HepG2 (cell line): ENCODE results near the gene BIRC6. TPM values are rescaled to one million over a fixed set of nuclear protein-coding genes. Genes with fewer than 3 reads are reported as not detected.

ENCODE experiments used
- ATAC-seq: fragments of 200-7000 bp; cut with Tn5 transposase; 3 replicates; pipeline ENCODE4 v1.9.1; 2020; ENCODE audit warnings: mild to moderate bottlenecking, moderate library complexity
- BruUV-seq: library from RNA; stranded (reverse); fragments of 400-500 nt; replicated peaks from 2 replicates; lab custom pipeline; 2021; lab: Mats Ljungman, UMichigan
- CTCF ChIA-PET: fragments of 300-600 bp; formaldehyde crosslinking; extraction: SDS; loops from one replicate; lab custom pipeline; 2021; ENCODE audit warnings: low total read pairs, inconsistent platforms, low intra/inter-chr PET ratio; lab: Yijun Ruan, JAX
- POLR2A ChIA-PET: fragments of 350-600 bp; sonication (Branson Sonifier 250); formaldehyde crosslinking; loops from one replicate; lab custom pipeline; 2020; ENCODE audit warnings: antibody characterized with exemption, inconsistent platforms; lab: Yijun Ruan, JAX
- DNase-seq: peaks from one replicate; pipeline ENCODE4 v3.0.0-alpha.2; 2015; ENCODE audit warnings: low spot score
- FAIRE-seq: peaks from 3 replicates; lab custom pipeline; 2011; peaks lifted over from hg19 to GRCh38; lab: Jason Lieb, UNC
- H2AFZ ChIP-seq: one replicate; pipeline ENCODE4 v1.6.1; 2011; ENCODE audit warnings: low read length, inconsistent platforms
- H3K27ac ChIP-seq: fragments of 300-600 bp; 3 replicates; pipeline ENCODE4 v1.8.0; 2011; ENCODE audit warnings: mixed run types, mild to moderate bottlenecking, mixed read lengths, low read length, inconsistent platforms; ENCODE audit not compliant: insufficient read depth; ENCODE audit errors: extremely low read length
- H3K27me3 ChIP-seq, 2 experiments: fragments of 200-600 bp in 1 of 2; 2 replicates in 1 of 2; 3 replicates in 1 of 2; pipeline versions ENCODE4 v1.6.0 to v1.8.0; 2011; ENCODE audit warnings: low read length in 2 of 2, mild to moderate bottlenecking in 2 of 2, moderate library complexity in 2 of 2, inconsistent platforms in 1 of 2; ENCODE audit not compliant: insufficient read depth in 2 of 2, control insufficient read depth in 1 of 2
- H3K36me3 ChIP-seq, 2 experiments: fragments of 200-600 bp in 1 of 2; replicated peaks in 1 of 2; 2 replicates in 1 of 2; 3 replicates in 1 of 2; pipeline versions ENCODE4 v1.5.1 to v1.8.0; 2011; ENCODE audit warnings: low read length in 2 of 2, inconsistent platforms in 1 of 2; ENCODE audit not compliant: insufficient read depth in 2 of 2, control insufficient read depth in 1 of 2
- H3K4me1 ChIP-seq: 2 replicates; pipeline ENCODE4 v1.5.1; 2012; ENCODE audit warnings: low read length, inconsistent platforms; ENCODE audit not compliant: insufficient read depth
- H3K4me2 ChIP-seq: 2 replicates; pipeline ENCODE4 v1.6.0; 2011; ENCODE audit warnings: low read depth, low read length, inconsistent platforms
- H3K4me3 ChIP-seq, 3 experiments: fragments of 200-600 bp in 1 of 3; sonication (generic), shearing (Covaris generic) in 1 of 3; replicated peaks in 1 of 3; 2 replicates each; pipeline ENCODE4 v1.5.1; 2011 to 2016; ENCODE audit warnings: low read length in 3 of 3, inconsistent platforms in 2 of 3, low read depth in 2 of 3, mild to moderate bottlenecking in 2 of 3, control low read depth in 1 of 3, mixed read lengths in 1 of 3; ENCODE audit not compliant: insufficient read depth in 1 of 3
- H3K79me2 ChIP-seq: one replicate; pipeline ENCODE4 v1.6.1; 2011; ENCODE audit warnings: low read length, inconsistent platforms; ENCODE audit not compliant: insufficient read depth
- H3K9ac ChIP-seq: 2 replicates; pipeline ENCODE4 v1.6.0; 2011; ENCODE audit warnings: mild to moderate bottlenecking, low read depth, low read length, inconsistent platforms; ENCODE audit not compliant: insufficient read depth
- H3K9me3 ChIP-seq: 2 replicates; pipeline ENCODE4 v1.5.1; 2012; ENCODE audit warnings: mild to moderate bottlenecking, low read length
- H4K20me1 ChIP-seq: 2 replicates; pipeline ENCODE4 v1.6.0; 2011; ENCODE audit warnings: inconsistent platforms, mild to moderate bottlenecking, low read length, moderate library complexity; ENCODE audit not compliant: insufficient read depth
- DR1 ChIP-seq: sonication (generic); formaldehyde crosslinking; IDR thresholded peaks from 2 replicates; pipeline ENCODE4 v1.8.0; 2021; ENCODE audit warnings: mild to moderate bottlenecking, missing genetic modification reagents, inconsistent platforms
- ZBTB2 ChIP-seq: sonication (generic); formaldehyde crosslinking; IDR thresholded peaks from 2 replicates; pipeline ENCODE4 v1.8.0; 2022; ENCODE audit warnings: low read depth, missing genetic modification reagents
- ZNF552 ChIP-seq: sonication (generic); formaldehyde crosslinking; IDR thresholded peaks from 2 replicates; pipeline ENCODE4 v1.9.0; 2022; ENCODE audit warnings: missing genetic modification reagents, mild to moderate bottlenecking, borderline replicate concordance
- ZNF839 ChIP-seq: sonication (generic); formaldehyde crosslinking; IDR thresholded peaks from 2 replicates; pipeline ENCODE4 v1.4.0; 2020; ENCODE audit warnings: missing genetic modification reagents, mild to moderate bottlenecking, borderline replicate concordance
- WGBS: methylation state at CpG from one replicate; pipeline ENCODE4 v1.1.6; 2017; ENCODE audit warnings: low lambda C conversion rate; 5-methylcytosine and 5-hydroxymethylcytosine counted together
- in situ Hi-C: cut with HindIII; loops from 2 replicates; pipeline ENCODE4 v1.10.0; 2017; ENCODE audit warnings: low pct_unique_long_range_greater_than_20kb; ENCODE audit not compliant: extremely low pct_ligation_motif_present
- intact Hi-C: fragments of 100-400 bp; cut with micrococcal nuclease; formaldehyde crosslinking; loops from one replicate; pipeline ENCODE4 v1.10.0; 2022; ENCODE audit not compliant: unreplicated experiment
- polyA plus RNA-seq, 8 experiments: library from polyadenylated mRNA; depleted of rRNA in 3 of 8; stranded (reverse) in 7 of 8; unstranded in 1 of 8; fragments of >200 nt; fragmentation: Illumina TruSeq in 4 of 8; extraction: Trizol in 4 of 8; gene quantifications; 2 replicates each; pipeline versions ENCODE4 v1.2.1 to v1.2.3, GENCODE V29; 2011 to 2016; ENCODE audit warnings: low read depth in 4 of 8, missing spikeins in 1 of 8, mixed read lengths in 1 of 8; ENCODE audit not compliant: insufficient read depth in 1 of 8
- total RNA-seq, 5 experiments: library from RNA; depleted of rRNA; stranded (reverse); fragments of >200 nt; fragmentation: Illumina TruSeq; extraction: Trizol; gene quantifications; 2 replicates each; pipeline ENCODE4 v1.2.3, GENCODE V29; 2016; ENCODE audit warnings: low read depth in 1 of 5
- TF ChIP-seq, protein P1 (sequence below): sonication (generic); formaldehyde crosslinking; IDR thresholded peaks from 2 replicates; pipeline ENCODE4 v1.8.0; 2022; ENCODE audit warnings: missing genetic modification reagents, mild to moderate bottlenecking, moderate library complexity, borderline replicate concordance
- TF ChIP-seq, protein P2 (sequence below): sonication (generic); formaldehyde crosslinking; conservative IDR thresholded peaks from 2 replicates; pipeline ENCODE4 v1.8.0; 2022; ENCODE audit warnings: mild to moderate bottlenecking, moderate library complexity, missing genetic modification reagents

The BIRC6 gene
- total and polyA plus RNA-seq, 2 of the 13 experiments (the other 11 are each of a cell fraction or from before 2014, with no cell fraction given) = 65.6 to 120 TPM

- in situ Hi-C loops = no loop called here
- FAIRE-seq (no peak), DNase-seq (no peak), ATAC-seq (no peak)
- H3K4me1 ChIP-seq = no peaks in the 10 kb centered on the region
- peaks cover 27 to 71% of the 10 kb centered on the region in 2 experiments for H3K36me3 ChIP-seq
- H3K79me2 ChIP-seq = no peaks in the 10 kb centered on the region
- BruUV-seq = no TSS peak
- H3K4me2 ChIP-seq = no peak overlapping the region
- no peaks in the 10 kb centered on the region for H4K20me1 ChIP-seq
- H3K9me3 ChIP-seq = no peaks in the 10 kb centered on the region
- H3K9ac ChIP-seq = no peak overlapping the region
- no peaks in the 10 kb centered on the region for H3K27me3 ChIP-seq
- intact Hi-C loops = no loop called here
- no peak overlapping the region for H2AFZ ChIP-seq
- WGBS = 93% methylated on average over 3 of the region's 3 CpGs
- ChIA-PET POLR2A (no interaction called here), CTCF (no interaction called here)
- H3K4me3 ChIP-seq = no peak overlapping the region
- no peak for TF ChIP-seq ZBTB2
- TF ChIP-seq, protein P1, sequence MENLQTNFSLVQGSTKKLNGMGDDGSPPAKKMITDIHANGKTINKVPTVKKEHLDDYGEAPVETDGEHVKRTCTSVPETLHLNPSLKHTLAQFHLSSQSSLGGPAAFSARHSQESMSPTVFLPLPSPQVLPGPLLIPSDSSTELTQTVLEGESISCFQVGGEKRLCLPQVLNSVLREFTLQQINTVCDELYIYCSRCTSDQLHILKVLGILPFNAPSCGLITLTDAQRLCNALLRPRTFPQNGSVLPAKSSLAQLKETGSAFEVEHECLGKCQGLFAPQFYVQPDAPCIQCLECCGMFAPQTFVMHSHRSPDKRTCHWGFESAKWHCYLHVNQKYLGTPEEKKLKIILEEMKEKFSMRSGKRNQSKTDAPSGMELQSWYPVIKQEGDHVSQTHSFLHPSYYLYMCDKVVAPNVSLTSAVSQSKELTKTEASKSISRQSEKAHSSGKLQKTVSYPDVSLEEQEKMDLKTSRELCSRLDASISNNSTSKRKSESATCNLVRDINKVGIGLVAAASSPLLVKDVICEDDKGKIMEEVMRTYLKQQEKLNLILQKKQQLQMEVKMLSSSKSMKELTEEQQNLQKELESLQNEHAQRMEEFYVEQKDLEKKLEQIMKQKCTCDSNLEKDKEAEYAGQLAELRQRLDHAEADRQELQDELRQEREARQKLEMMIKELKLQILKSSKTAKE (CRISPR knock-in tag) = no peak
- no peak for TF ChIP-seq DR1
- no peak for TF ChIP-seq ZNF839
- no peak overlapping the region for H3K27ac ChIP-seq
These were observed 128.6 kb downstream of the BIRC6 start for GRCh38 chr2:32485399-32485798.

DNA sequence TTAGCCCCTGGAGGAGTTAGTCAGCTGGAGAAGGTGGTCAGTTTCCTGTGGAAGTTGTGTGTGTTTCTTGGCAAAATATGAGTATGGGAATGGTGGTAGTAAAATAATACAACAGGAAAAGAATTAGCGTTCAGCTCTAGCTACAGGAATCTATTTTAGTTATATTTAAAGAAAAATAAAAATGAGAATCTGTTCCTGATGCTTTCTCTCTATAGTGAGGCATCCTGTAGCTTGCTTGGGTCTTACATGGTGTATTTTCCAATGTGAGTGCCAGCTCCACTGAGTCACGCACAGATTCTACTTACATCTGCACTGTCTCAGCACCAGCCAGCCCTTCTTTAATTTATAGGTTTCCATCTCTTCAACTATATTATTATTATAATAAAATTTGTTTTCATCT lies 132.2 kb downstream of the BIRC6 start:
- intact Hi-C loops (no loop called here), in situ Hi-C loops (no loop called here)
- Histone ChIP-seq H2AFZ (no peak overlapping the region), H3K9ac (no peak overlapping the region), H3K4me3 (no peak overlapping the region), H4K20me1 (no peaks in the 10 kb centered on the region), H3K79me2 (no peaks in the 10 kb centered on the region), H3K27ac (no peak overlapping the region), H3K4me1 (no peaks in the 10 kb centered on the region), H3K9me3 (no peaks in the 10 kb centered on the region), H3K27me3 (no peaks in the 10 kb centered on the region), H3K36me3 (peaks cover 17 to 54% of the 10 kb centered on the region in 2 experiments), H3K4me2 (no peak overlapping the region)
- BruUV-seq = no TSS peak
- no peak for FAIRE-seq
- over 99% methylated on average over 2 of the region's 2 CpGs for WGBS
- POLR2A ChIA-PET = no interaction called here
- CTCF ChIA-PET = no interaction called here
- no peak for TF ChIP-seq ZNF552
- TF ChIP-seq, protein P2, sequence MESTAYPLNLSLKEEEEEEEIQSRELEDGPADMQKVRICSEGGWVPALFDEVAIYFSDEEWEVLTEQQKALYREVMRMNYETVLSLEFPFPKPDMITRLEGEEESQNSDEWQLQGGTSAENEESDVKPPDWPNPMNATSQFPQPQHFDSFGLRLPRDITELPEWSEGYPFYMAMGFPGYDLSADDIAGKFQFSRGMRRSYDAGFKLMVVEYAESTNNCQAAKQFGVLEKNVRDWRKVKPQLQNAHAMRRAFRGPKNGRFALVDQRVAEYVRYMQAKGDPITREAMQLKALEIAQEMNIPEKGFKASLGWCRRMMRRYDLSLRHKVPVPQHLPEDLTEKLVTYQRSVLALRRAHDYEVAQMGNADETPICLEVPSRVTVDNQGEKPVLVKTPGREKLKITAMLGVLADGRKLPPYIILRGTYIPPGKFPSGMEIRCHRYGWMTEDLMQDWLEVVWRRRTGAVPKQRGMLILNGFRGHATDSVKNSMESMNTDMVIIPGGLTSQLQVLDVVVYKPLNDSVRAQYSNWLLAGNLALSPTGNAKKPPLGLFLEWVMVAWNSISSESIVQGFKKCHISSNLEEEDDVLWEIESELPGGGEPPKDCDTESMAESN = no peak
- no peak for ATAC-seq
- no peak for DNase-seq
